IMR-90 (cell line): ENCODE measurements around the gene RPL26. TPM values are rescaled to one million over a fixed set of nuclear protein-coding genes. Genes with fewer than 3 reads are reported as not detected.

ENCODE experiments used
- ATAC-seq: fragments of 200-7000 bp; cut with Tn5 transposase; 2 replicates; pipeline ENCODE4 v1.9.1; 2020; ENCODE audit warnings: low read depth, mild to moderate bottlenecking, moderate library complexity
- BruUV-seq: library from RNA; stranded (reverse); fragments of 400-500 nt; replicated peaks from 2 replicates; lab custom pipeline; 2021; lab: Mats Ljungman, UMichigan
- CTCF ChIA-PET: fragments of 300-600 bp; formaldehyde crosslinking; extraction: SDS; loops from one replicate; lab custom pipeline; 2021; ENCODE audit warnings: antibody characterized with exemption; lab: Yijun Ruan, JAX
- POLR2A ChIA-PET: fragments of 300-600 bp; sonication (Branson Sonifier 250); formaldehyde crosslinking; loops from one replicate; lab custom pipeline; 2022; ENCODE audit warnings: antibody characterized with exemption; ENCODE audit not compliant: unreplicated experiment; lab: Charles Lee
- DNase-seq: peaks from one replicate; pipeline ENCODE4 v3.0.0; 2013
- H2AFZ ChIP-seq: replicated peaks from 2 replicates; pipeline ENCODE3; 2013; ENCODE audit warnings: low read length, mild to moderate bottlenecking; ENCODE audit not compliant: poor library complexity
- H2AK5ac ChIP-seq: 2 replicates; pipeline ENCODE4 v1.6.1; 2013; ENCODE audit warnings: low read depth, low read length, inconsistent platforms
- H2AK9ac ChIP-seq: replicated peaks from 2 replicates; pipeline ENCODE3; 2013; ENCODE audit warnings: mild to moderate bottlenecking, low read depth, low read length, moderate library complexity; ENCODE audit not compliant: poor library complexity
- H2BK120ac ChIP-seq: 2 replicates; pipeline ENCODE4 v1.6.1; 2013; ENCODE audit warnings: low read depth, low read length, inconsistent platforms
- H2BK15ac ChIP-seq: 3 replicates; pipeline ENCODE4 v1.6.1; 2013; ENCODE audit warnings: low read depth, low read length, inconsistent platforms
- H2BK20ac ChIP-seq: 2 replicates; pipeline ENCODE4 v1.6.1; 2013; ENCODE audit warnings: low read depth, mild to moderate bottlenecking, inconsistent platforms, low read length, moderate library complexity
- H2BK5ac ChIP-seq: 2 replicates; pipeline ENCODE4 v1.6.1; 2013; ENCODE audit warnings: mild to moderate bottlenecking, low read depth, low read length, inconsistent platforms; ENCODE audit not compliant: poor library complexity, severe bottlenecking
- H3K14ac ChIP-seq: replicated peaks from 2 replicates; pipeline ENCODE4 v1.6.1; 2013; ENCODE audit warnings: low read depth, low read length, inconsistent platforms
- H3K18ac ChIP-seq: 2 replicates; pipeline ENCODE4 v1.6.1; 2013; ENCODE audit warnings: low read depth, low read length, control low read depth
- H3K23ac ChIP-seq: 2 replicates; pipeline ENCODE4 v1.6.1; 2013; ENCODE audit warnings: low read depth, low read length, inconsistent platforms
- H3K27ac ChIP-seq: 2 replicates; pipeline ENCODE4 v1.5.1; 2013; ENCODE audit warnings: mild to moderate bottlenecking, control low read depth, low read length; ENCODE audit not compliant: insufficient read depth
- H3K27me3 ChIP-seq: 2 replicates; pipeline ENCODE4 v1.6.1; 2013; ENCODE audit warnings: low read length; ENCODE audit not compliant: control insufficient read depth, insufficient read depth
- H3K36me3 ChIP-seq: 2 replicates; pipeline ENCODE4 v1.6.1; 2013; ENCODE audit warnings: low read length, mixed read lengths; ENCODE audit not compliant: control insufficient read depth, insufficient read depth
- H3K4ac ChIP-seq: 2 replicates; pipeline ENCODE4 v1.6.1; 2013; ENCODE audit warnings: low read depth, low read length, inconsistent platforms
- H3K4me1 ChIP-seq: 2 replicates; pipeline ENCODE4 v1.6.1; 2013; ENCODE audit warnings: low read length, mixed read lengths; ENCODE audit not compliant: control insufficient read depth, insufficient read depth
- H3K4me2 ChIP-seq: 2 replicates; pipeline ENCODE4 v1.6.1; 2013; ENCODE audit warnings: low read depth, mild to moderate bottlenecking, control low read depth, low read length, moderate library complexity
- H3K4me3 ChIP-seq: 2 replicates; pipeline ENCODE4 v1.5.1; 2013; ENCODE audit warnings: low read depth, mild to moderate bottlenecking, control low read depth, low read length, moderate library complexity; ENCODE audit not compliant: insufficient read depth
- H3K56ac ChIP-seq: 2 replicates; pipeline ENCODE4 v1.6.1; 2013; ENCODE audit warnings: low read length, inconsistent platforms; ENCODE audit not compliant: insufficient read depth; ENCODE audit errors: extremely low read depth
- H3K79me1 ChIP-seq, 2 experiments: 2 replicates each; pipeline ENCODE4 v1.6.1; 2013; ENCODE audit warnings: low read length in 2 of 2, inconsistent platforms in 1 of 2, low read depth in 1 of 2
- H3K9ac ChIP-seq: 2 replicates; pipeline ENCODE4 v1.6.1; 2013; ENCODE audit warnings: low read depth, low read length, control low read depth
- H3K9me1 ChIP-seq: 2 replicates; pipeline ENCODE4 v1.6.1; 2013; ENCODE audit warnings: low read length, inconsistent platforms; ENCODE audit not compliant: insufficient read depth
- H3K9me3 ChIP-seq: 2 replicates; pipeline ENCODE4 v1.6.1; 2013; ENCODE audit warnings: low read length; ENCODE audit not compliant: control insufficient read depth, insufficient read depth
- H4K20me1 ChIP-seq: 2 replicates; pipeline ENCODE4 v1.6.1; 2013; ENCODE audit warnings: low read length, inconsistent platforms; ENCODE audit not compliant: insufficient read depth
- H4K5ac ChIP-seq: 2 replicates; pipeline ENCODE4 v1.6.1; 2013; ENCODE audit warnings: mild to moderate bottlenecking, low read depth, low read length, control low read depth
- H4K8ac ChIP-seq, 2 experiments: 2 replicates each; pipeline ENCODE4 v1.6.1; 2013; ENCODE audit warnings: low read depth in 2 of 2, low read length in 2 of 2, control low read depth in 1 of 2, inconsistent platforms in 1 of 2
- H4K91ac ChIP-seq: 2 replicates; pipeline ENCODE4 v1.6.1; 2013; ENCODE audit warnings: low read depth, low read length, inconsistent platforms; ENCODE audit not compliant: insufficient read depth
- BHLHE40 ChIP-seq: fragments of 150-350 bp; IDR thresholded peaks from 2 replicates; pipeline ENCODE4 v1.6.1; 2016; ENCODE audit warnings: mild to moderate bottlenecking, low read depth, low read length
- CEBPB ChIP-seq: IDR thresholded peaks from 2 replicates; pipeline ENCODE4 v1.6.1; 2012; ENCODE audit warnings: low read depth, low read length, improper control_type of control experiment
- CHD1 ChIP-seq: IDR thresholded peaks from 2 replicates; pipeline ENCODE4 v1.6.1; 2012; ENCODE audit warnings: low read depth, low read length, improper control_type of control experiment
- CTCF ChIP-seq: conservative IDR thresholded peaks from 2 replicates; pipeline ENCODE4 v1.5.1; 2012; ENCODE audit warnings: mild to moderate bottlenecking, low read depth, low read length, improper control_type of control experiment
- ELK1 ChIP-seq: fragments of 150-350 bp; IDR thresholded peaks from 2 replicates; pipeline ENCODE4 v1.6.1; 2016; ENCODE audit warnings: low read depth, mild to moderate bottlenecking, low read length, moderate library complexity, borderline replicate concordance
- FOS ChIP-seq: fragments of 150-350 bp; IDR thresholded peaks from 2 replicates; pipeline ENCODE4 v1.6.1; 2016; ENCODE audit warnings: low read depth, low read length
- MAFK ChIP-seq: IDR thresholded peaks from 2 replicates; pipeline ENCODE4 v1.6.1; 2012; ENCODE audit warnings: low read depth, low read length, improper control_type of control experiment
- MXI1 ChIP-seq: IDR thresholded peaks from 2 replicates; pipeline ENCODE4 v1.6.1; 2012; ENCODE audit warnings: low read depth, mild to moderate bottlenecking, low read length, moderate library complexity, borderline replicate concordance
- NFE2L2 ChIP-seq: fragments of 150-350 bp; IDR thresholded peaks from 2 replicates; pipeline ENCODE4 v1.6.1; 2016; ENCODE audit warnings: low read depth, mild to moderate bottlenecking, low read length
- POLR2A ChIP-seq: IDR thresholded peaks from 2 replicates; pipeline ENCODE4 v1.6.1; 2012; ENCODE audit warnings: mild to moderate bottlenecking, low read depth, low read length
- RAD21 ChIP-seq: IDR thresholded peaks from 2 replicates; pipeline ENCODE4 v1.6.1; 2012; ENCODE audit warnings: low read length, improper control_type of control experiment
- RCOR1 ChIP-seq: IDR thresholded peaks from 2 replicates; pipeline ENCODE4 v1.6.1; 2012; ENCODE audit warnings: mild to moderate bottlenecking, low read length, improper control_type of control experiment; ENCODE audit not compliant: insufficient replicate concordance
- RFX5 ChIP-seq: IDR thresholded peaks from 2 replicates; pipeline ENCODE4 v1.8.0; 2012; ENCODE audit warnings: low read depth, mild to moderate bottlenecking, low read length, moderate library complexity
- SMC3 ChIP-seq: fragments of 150-350 bp; IDR thresholded peaks from 2 replicates; pipeline ENCODE4 v1.6.1; 2016; ENCODE audit warnings: low read depth, mild to moderate bottlenecking, antibody characterized with exemption, low read length, moderate library complexity
- USF2 ChIP-seq: fragments of 150-350 bp; IDR thresholded peaks from 2 replicates; pipeline ENCODE4 v1.6.1; 2017; ENCODE audit warnings: mild to moderate bottlenecking, antibody characterized with exemption, low read length, low read depth
- WGBS, 2 experiments: methylation state at CpG; one replicate each; pipeline versions ENCODE4 v1.1.5 to v1.1.7; 2013; ENCODE audit warnings: missing lambda C conversion rate in 2 of 2; ENCODE audit not compliant: insufficient read length in 1 of 2; ENCODE audit errors: extremely low coverage in 2 of 2; 5-methylcytosine and 5-hydroxymethylcytosine counted together
- dilution Hi-C: fragments of 300-500 bp; cut with HindIII; formaldehyde crosslinking; loops from one replicate; pipeline ENCODE4 v1.14.3; 2018; ENCODE audit warnings: low sequenced_read_pairs; ENCODE audit not compliant: unreplicated experiment
- in situ Hi-C: fragments of 300-500 bp; cut with MboI; formaldehyde crosslinking; loops from 3 replicates; pipeline ENCODE4 v1.14.3; 2019; ENCODE audit warnings: low sequenced_read_pairs, inconsistent platforms, mixed read lengths
- intact Hi-C: fragments of 100-400 bp; cut with micrococcal nuclease; formaldehyde crosslinking; loops from 2 replicates; pipeline ENCODE4 v1.10.0; 2022
- polyA plus RNA-seq, 3 experiments: library from polyadenylated mRNA; depleted of rRNA; stranded (reverse); fragments of >200 nt; gene quantifications; 2 replicates each; pipeline ENCODE4 v1.2.3, GENCODE V29; 2012; ENCODE audit warnings: low replicate concordance in 1 of 3
- total RNA-seq: library from RNA; depleted of rRNA; stranded (reverse); fragments of >200 nt; gene quantifications from 2 replicates; pipeline ENCODE4 v1.2.3, GENCODE V29; 2012

RPL26 gene
- total and polyA plus RNA-seq, 2 of the 4 experiments (the other 2 are of a cell fraction) = 4,763 to 5,013 TPM

- H3K4me2 ChIP-seq = peak overlapping the region; percentile 99
- ATAC-seq = peak; percentile 1; the same call in 1 of the 2 replicates
- H3K79me1 ChIP-seq = peaks cover 10 to 24% of the 10 kb centered on the region in 2 experiments
- no TSS peak for BruUV-seq
- H4K20me1 ChIP-seq = peaks cover 17% of the 10 kb centered on the region
- H3K9me3 ChIP-seq = no peaks in the 10 kb centered on the region
- 0 out of 2 replicates have a peak overlapping the region, but pooled peaks have one; percentile 3 for H2BK20ac ChIP-seq
- peaks cover 6% of the 10 kb centered on the region for H3K4me1 ChIP-seq
- H2BK15ac ChIP-seq = no peak overlapping the region
- H3K27me3 ChIP-seq = no peaks in the 10 kb centered on the region
- peak overlapping the region; percentile 82 for H3K56ac ChIP-seq
- CTCF ChIA-PET = no interaction called here
- H3K27ac ChIP-seq = peak overlapping the region; percentile 97
- peak overlapping the region; percentile 93 to 94 for H4K8ac ChIP-seq
- in situ Hi-C loops = no loop called here
- peak overlapping the region; percentile 92 for H3K14ac ChIP-seq
- H3K36me3 ChIP-seq = peaks cover 18% of the 10 kb centered on the region
- H3K18ac ChIP-seq = peak overlapping the region; percentile 68; the same call in 1 of the 2 replicates
- peak overlapping the region; percentile 85 for H3K4me3 ChIP-seq
- dilution Hi-C loops = no loop called here
- peak overlapping the region; percentile 93 for H4K91ac ChIP-seq
- peak overlapping the region; percentile 96 for H3K4ac ChIP-seq
- H3K23ac ChIP-seq = peak overlapping the region; percentile 89
- peak overlapping the region; percentile 96 for H2AK9ac ChIP-seq
- POLR2A ChIA-PET = interaction anchor here (0.6 kb wide), 1 partner anchor 935 kb away, joined by 3 read pairs; no protein-coding TSS in a partner anchor
- H2BK120ac ChIP-seq = peak overlapping the region; percentile 39; the same call in 1 of the 2 replicates
- peak overlapping the region; percentile 80 for H4K5ac ChIP-seq
- H3K9me1 ChIP-seq = peaks cover 3% of the 10 kb centered on the region; the same call in 1 of the 2 replicates
- H3K9ac ChIP-seq = peak overlapping the region; percentile 97
- peak; percentile 29 for DNase-seq
- no CpG with 5 or more reads among the region's 18 CpGs for WGBS, 2 experiments
- intact Hi-C loops = loop anchor here (1.0 to 2.0 kb wide), 2 partner anchors 45 to 127 kb away; partner anchors contain the start of genes CTC1 and PFAS
- H2BK5ac ChIP-seq = peak overlapping the region; percentile 86
- peak overlapping the region; percentile 94 for H2AFZ ChIP-seq
- H2AK5ac ChIP-seq = peak overlapping the region; percentile 93
- TF ChIP-seq CTCF = no peak
- TF ChIP-seq SMC3 = no peak
- no peak for TF ChIP-seq CHD1
- no peak for TF ChIP-seq MXI1
- TF ChIP-seq RFX5 = no peak
- TF ChIP-seq USF2 = no peak
- no peak for TF ChIP-seq BHLHE40
- no peak for TF ChIP-seq ELK1
- TF ChIP-seq RAD21 = no peak
- no peak for TF ChIP-seq CEBPB
- no peak for TF ChIP-seq POLR2A
- no peak for TF ChIP-seq MAFK
- TF ChIP-seq FOS = no peak
- TF ChIP-seq RCOR1 = no peak
- no peak for TF ChIP-seq NFE2L2
Observed at GRCh38 chr17:8375738-8376259, 7.2 kb downstream of the RPL26 start.
